H1 (cell line): ENCODE data around the gene NPFFR1. TPM values are rescaled to one million over a fixed set of nuclear protein-coding genes. Genes with fewer than 3 reads are reported as not detected.

ENCODE experiments used
- TEAD4 ChIP-seq: IDR thresholded peaks from 2 replicates; pipeline ENCODE4 v1.6.1; 2012; ENCODE audit warnings: low read depth, low read length, inconsistent platforms, mixed read lengths
- polyA plus RNA-seq, 7 experiments: library from polyadenylated mRNA; depleted of rRNA in 3 of 7; stranded (reverse) in 5 of 7; unstranded in 2 of 7; fragments of >200 nt in 5 of 7; fragments of 200-250 nt in 2 of 7; gene quantifications; 1 replicate in 5 of 7; 2 replicates in 1 of 7; 4 replicates in 1 of 7; pipeline versions ENCODE4 v1.2.1 to v1.2.3, GENCODE V29; 2011 to 2013; ENCODE audit warnings: missing spikeins in 2 of 7, mixed read lengths in 2 of 7
- total RNA-seq: library from RNA; stranded (reverse); fragmentation: NEBNext Ultra II Directional; extraction: Animal tissue kit (Norgen Biotek cat#: 25700); gene quantifications from 2 replicates; pipeline ENCODE4 v1.2.1, GENCODE V29; 2021

Gene NPFFR1
- total and polyA plus RNA-seq, 2 of the 8 experiments (the other 6 are each of a cell fraction or from before 2014, with no cell fraction given), result 0.02 to 0.06 TPM

- no peak for TF ChIP-seq TEAD4
These were observed 44.2 kb upstream of the NPFFR1 start (continued) for GRCh38 chr10:70328018-70328417.
